NOMO-1 (cell line): ENCODE measurements around the gene ENO4.

Experiments
- DNase-seq, 2 experiments: peaks; one replicate each; lab custom pipeline; 2025; ENCODE audit not compliant: unreplicated experiment in 2 of 2; lab: John Stamatoyannopoulos, UW

ENO4 gene, protein sequence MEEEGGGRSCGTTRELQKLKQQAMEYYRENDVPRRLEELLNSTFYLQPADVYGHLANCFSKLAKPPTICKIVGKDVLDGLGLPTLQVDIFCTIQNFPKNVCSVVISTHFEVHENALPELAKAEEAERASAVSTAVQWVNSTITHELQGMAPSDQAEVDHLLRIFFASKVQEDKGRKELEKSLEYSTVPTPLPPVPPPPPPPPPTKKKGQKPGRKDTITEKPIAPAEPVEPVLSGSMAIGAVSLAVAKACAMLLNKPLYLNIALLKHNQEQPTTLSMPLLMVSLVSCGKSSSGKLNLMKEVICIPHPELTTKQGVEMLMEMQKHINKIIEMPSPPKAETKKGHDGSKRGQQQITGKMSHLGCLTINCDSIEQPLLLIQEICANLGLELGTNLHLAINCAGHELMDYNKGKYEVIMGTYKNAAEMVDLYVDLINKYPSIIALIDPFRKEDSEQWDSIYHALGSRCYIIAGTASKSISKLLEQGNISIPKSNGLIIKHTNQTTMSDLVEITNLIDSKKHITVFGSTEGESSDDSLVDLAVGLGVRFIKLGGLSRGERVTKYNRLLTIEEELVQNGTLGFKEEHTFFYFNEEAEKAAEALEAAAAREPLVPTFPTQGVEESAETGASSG

DNA sequence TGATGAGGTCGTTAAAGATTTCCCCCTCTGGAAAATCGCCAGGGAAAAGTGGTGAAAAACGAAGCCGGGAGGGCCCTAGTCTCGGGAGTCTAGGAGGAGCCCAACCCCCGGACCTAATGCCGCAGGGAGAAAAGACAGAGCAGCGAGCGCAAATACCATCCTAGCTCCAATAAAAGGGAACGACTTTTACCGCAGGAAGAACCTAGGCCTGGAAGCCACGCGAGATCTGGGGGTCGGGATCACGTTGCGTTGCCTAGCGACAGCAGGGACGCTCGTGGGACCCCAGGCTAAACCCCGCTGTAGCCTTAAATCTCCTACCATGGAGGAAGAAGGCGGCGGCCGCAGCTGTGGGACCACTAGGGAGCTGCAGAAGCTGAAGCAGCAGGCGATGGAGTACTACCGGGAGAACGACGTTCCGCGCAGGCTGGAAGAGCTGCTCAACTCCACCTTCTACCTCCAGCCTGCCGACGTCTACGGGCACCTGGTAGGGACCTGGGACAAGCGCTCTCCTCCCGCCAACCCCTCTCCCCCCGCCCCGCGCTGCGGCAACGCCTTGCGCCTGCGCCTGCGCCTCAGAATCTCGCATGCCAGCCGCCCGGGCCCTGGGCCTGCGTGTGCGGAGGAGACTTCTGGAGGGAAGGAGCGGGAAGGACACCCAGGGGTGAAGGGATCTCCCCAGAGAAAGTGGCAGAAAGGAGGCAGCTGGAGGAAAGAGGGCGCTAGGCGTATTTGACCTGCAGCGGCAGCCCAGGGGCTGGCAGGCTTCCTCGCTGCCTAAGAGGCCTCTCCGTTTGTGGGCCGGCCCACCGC is at the start of gene ENO4:
Gene ENO4, plus strand, starts transcription at position 252 of the 810 bp plus-strand sequence. Its CDS starts 68 bp downstream, at position 320.
- DNase-seq = no peak

DNA sequence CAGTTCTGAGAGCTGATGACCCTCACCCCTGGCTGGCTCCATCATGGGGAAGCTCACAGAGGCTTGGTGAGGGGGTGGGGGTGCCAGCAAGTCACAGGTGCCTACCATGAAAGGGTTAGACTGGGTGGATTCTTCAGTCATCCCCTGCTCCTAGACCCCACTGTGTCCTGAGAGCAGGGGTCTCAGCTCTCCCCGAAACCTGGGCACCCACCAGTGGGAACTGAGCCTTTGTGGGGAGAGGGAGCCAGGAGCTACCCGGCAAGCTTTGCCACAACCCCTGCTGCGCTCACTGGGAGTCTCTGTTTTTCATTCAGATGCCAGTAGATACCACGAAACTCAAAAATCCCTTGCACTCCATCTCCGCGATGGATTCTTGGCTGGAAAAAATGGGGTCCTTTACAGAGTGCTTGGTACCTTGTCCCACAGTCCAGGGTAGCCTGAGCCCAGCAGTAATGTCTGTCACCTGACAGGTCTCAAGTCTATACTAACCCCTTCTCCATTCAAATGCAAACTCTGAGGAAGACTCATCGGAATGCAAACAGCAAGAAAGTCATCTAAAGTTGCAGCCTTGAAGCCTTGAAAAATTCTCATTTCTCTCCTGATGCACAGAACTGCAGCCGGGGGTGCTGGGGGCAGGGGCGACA is 48.9 kb upstream of the ENO4 start:
- no peak for DNase-seq

DNA sequence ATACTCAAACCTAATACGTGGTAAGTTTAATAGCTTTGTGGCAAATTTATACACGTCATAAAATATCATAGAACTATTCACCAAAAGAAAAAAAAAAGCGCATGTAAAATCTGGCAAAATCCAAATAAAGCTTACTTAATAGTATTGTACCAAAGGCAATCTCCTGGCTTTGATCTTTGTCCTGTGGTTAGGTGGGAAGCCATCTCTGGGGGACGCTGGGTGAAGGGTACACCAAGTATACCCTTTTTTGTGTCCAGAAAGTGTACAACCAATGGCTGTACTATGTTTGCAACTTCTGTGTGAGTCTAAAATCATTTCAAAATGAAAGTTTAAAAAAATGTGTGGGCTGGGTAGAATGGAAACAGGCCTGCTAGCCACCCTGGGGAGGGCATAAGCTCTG is 47.6 kb upstream of the ENO4 start:
- DNase-seq = no peak

DNA sequence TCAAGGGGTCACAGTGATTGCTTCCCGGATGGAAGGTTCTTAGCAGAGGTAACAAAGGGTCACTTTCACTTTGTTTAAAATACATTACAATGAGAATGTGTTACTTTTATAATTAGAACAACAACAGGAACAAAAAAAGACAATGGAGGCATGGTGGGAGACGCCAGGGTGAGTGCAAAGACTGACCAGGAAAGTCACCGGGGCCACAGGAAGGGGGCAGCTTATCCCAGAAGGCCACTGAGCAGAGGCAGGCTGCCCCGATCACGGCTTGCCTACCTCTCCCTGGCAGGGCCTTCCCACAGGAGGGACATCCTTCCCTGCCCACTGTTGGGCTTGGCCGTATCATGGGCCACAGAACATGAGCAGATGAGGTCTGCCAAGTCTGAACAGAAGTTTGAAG is 46.8 kb upstream of the ENO4 start:
- no peak for DNase-seq

DNA sequence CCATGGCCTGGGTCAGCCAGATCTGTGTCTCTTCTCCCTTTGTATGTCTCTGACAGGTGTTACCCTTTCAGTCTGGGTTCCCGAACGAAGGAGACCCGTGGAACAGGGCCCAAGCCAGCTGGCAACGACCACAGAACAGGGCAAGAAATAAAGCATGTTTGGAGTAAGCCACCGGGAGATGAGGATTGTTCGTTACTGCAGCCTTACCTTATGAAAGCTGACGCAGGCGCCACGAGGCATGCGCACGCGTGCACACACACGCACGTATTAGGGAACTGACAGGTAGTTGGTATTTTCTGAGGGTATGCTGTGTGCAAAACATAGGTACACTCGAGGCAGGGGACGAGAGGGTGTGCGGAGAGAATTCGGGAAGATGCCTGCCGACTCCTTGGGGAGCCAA is 46.4 kb upstream of the ENO4 start:
- no peak for DNase-seq

DNA sequence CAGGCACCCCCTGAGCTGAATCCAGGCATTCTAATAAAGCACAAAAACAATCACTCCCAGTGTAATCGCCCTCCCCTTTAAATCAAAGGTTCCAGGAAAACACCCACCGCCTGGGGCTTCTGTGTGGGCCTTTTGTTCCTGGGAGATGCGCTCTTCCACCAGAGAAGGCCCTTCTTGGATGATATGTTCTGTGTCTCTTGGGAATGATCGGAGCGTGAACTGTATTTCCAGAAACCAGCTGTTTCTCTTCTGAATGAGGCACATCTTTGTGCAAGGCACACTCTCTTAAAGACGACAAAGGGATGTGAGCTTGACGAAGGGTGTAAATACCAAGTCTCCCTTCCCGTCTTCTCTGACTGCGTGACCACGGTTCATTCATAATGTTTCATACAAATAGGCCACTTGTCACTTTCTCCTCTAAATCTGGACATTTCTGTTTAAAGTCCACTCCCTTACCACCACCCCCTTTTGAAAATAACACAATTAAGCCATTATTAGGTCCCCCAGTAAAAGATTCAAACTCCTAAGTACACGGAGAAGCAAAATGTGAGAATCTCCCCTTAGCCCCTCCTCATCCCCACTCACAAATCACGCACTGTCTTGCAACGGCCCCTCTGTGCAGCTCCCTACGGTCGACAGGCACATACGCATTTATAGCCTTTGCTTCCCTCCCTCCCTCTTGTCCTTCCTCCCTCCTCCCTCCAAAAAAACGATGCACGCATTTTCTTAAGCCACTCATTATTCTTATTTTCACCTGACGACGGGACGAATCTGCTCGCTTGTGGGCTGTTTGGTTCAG is 45.6 kb upstream of the ENO4 start:
- DNase-seq = no peak

DNA sequence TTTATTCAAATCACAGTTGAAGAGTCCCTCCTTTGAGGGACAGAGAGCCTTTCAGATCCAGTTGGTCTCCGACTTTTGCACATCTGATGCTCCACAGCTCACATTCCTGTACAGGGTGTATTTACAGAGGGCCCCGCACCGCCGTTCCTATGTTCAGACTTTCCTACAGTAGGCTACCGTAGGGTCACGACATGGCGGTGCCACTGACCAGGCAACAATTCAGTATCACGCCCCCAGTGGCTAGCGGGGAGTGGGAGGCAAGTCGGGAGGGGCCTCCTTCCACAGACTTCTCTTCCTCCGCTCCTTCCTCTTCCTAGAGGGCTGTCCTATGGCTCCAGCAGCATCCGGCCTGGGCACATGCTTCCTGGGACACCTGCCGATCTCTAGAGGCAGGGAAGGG is 40.6 kb upstream of the ENO4 start:
- no peak for DNase-seq

DNA sequence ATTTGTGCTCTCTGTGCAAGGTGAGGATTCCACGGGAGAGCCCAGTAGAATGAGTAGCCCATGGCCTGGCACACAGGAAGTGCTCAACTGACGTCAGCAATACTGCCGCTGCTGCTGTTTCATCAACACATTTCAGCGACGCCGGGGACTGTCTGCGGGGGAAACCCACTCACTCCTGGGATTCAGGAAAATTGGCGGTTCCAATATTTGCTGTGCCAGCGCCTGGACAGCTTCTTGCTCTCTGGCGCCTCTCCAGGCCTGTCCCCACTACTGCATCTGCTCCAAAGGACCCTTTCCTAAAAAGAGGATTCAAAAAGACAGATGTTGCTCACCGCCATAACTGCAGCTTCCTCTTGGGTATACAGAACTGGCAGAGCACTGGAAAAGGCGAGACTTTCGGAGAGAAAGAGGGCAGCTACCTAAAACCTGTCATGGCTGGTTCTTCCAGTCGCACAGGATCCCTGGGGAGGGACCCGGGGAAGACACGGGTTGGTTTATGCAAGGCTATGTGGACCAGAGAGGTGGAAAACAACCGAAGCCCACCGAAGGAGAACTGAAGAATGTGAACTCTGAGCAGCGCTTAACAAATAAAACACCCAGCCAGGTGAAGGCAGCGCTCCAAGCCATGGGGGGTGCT is 39.7 kb upstream of the ENO4 start:
- no peak for DNase-seq

DNA sequence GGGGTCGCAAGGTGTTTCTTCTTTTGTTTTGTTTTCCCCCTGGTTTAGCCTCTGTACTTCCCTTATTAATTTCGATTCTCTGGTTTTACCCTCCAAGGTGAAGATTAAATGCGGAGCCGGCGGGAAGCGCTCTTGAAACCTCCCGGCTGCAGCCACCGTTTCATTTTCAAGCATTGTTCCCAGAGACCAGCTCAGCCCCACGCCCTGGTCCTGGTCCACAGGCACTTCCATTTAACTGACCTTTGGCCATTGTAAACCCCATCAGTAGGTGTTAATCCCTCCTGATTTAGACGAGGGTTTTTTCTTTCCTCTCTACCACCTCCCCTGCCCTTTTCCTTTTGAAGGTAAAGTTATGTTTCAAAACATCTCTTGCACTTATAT is 39.2 kb upstream of the ENO4 start:
- no peak for DNase-seq

DNA sequence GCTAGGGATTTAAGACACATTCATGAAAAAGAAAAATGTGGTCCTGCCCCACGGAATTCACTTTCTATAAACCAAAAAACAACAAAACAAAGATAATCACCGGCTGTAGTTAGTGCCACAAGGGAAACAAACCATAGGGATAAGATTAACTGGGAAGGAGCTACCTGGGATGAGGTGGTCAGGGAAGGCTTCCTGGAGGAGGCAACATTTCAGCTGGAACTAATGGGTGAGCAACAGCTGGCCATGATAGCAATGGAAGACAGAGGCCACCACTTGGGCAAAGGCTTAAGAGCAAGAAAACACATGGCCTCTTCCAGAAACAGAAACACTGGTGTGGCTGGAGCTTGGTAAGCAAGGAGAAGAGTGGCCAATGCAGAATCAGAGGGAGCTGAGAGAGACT is 38.4 kb upstream of the ENO4 start:
- DNase-seq = no peak

DNA sequence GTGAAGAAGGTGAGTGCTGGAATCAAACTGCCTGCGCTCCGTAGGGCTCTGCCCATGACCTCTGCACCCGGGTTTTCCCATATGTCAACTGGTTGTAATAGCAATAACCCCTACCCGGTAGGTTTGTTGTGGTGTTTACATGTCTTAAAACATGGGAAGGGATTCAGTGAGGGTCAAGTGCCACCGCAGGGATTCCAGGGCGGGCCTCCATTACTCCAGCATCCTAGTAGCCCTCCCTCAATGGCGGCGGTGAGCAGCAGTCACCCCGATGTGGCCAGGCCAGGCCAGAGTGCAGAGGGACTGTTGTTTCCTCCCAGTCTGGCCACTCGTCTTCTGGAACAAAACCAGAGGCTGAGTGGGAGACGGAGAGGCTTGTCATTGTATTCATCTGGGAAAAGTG is 37.6 kb upstream of the ENO4 start:
- no peak for DNase-seq

DNA sequence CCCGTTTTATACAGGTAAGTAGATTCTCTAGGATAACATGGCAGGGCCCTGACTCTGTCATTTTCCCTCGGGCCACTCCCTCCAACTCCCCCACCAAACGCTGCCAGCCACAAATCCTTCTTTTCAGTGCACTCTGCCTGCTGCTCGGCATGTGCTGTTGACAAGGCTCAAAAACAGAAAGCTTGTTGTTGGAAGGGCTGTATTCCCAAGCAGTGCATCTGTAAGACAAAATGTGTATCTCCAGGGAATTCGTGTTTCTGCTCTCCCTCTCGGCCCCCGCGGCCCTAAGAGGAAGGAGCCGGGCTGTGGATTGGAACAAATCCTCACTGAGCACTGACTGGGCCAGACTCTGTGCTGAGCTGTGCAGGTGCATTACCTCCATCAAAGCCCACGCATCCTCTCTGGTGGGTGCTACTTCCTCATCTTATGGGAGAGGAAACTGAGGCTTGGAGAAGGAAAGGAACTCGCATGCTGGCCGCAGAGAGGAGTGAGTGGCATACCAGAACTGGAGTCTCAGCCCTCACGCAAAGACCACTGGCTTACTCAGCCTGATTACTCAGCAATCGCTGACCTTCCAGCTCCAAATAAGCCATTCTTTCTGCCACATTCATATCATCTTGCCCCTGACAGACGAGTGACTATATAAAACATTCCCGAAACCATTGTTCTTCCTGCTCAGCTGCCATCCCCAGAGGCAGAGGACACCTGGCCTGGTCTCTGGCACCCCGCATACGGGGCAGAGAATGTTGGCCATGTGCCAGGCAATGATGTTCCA is 33.5 kb upstream of the ENO4 start:
- DNase-seq = no peak

DNA sequence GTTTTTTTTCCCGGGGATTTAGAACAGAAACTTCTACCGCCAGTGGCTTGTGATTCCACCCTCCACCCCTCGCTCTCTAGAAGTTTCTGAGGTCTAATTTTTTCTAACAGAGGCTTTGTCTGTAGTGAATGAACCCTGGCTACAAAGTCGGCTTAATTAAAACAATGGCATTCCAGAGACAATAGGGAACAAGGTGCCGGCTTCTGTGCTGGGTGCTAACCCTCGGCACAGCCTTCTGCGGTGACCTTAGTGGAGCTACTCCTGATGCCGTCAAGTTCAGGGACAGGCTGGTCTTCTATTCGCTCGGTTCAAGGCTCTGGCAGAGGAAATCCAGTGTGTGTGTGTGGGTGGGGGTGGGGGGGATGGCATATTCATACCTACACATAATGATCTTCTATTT is 32.1 kb upstream of the ENO4 start:
- DNase-seq = no peak

DNA sequence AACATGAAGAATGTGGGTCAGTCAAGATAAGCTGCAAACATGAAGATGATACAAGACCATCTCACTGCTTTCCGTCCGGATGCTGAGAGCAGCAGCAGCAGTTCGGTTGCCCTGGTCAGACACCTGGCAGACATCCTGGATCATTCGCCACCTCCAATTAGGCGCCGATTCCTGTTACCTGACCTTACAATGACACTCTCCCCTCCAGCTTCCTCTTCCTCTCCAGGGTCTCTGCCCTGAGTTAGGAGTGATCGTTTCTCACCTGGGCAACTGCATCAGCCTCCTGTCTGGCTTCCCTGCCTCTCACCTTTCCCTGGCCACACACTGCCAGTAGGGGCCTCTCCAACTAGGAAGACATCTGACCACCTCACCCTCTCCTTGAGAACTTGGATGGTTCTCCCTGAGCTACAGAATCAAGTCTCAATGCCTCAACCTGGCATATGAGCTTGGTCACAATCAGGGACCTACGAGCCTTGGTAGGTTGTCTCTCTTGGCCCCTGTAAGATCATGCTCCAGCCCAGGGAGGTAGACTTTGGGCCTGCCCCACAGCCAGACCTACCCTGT is 31.4 kb upstream of the ENO4 start:
- no peak for DNase-seq

DNA sequence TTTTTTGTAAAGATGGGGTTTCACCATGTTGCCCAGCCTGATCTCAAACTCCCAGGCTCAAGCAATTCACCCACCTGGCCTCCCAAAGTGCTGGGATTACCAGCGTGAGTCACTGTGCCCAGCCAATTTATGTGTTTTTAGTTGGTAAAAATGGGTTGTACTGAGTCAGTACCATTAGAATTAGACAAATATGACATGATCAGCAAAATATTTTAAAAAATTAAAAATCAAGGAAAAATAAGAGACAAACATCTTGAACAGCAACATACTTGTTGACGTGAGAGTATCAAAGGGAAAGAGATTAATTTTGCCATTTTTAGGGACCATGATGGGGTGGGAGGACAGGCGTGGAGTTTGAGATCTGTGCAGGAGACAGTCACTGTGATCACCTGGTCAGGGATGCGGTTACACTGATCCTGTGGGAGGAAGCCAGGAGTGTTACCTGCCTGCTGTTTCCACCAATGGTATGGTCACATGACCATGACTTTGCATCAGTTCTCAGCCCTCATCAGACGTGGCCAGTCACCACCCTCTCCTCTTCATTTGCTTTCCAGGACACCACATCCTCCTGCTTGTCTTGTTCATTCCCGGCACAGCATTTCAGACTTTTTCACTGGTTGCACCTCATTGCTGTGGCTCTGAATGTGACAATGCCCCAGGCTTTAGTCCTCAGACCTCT is 29.2 kb upstream of the ENO4 start:
- DNase-seq = no peak

DNA sequence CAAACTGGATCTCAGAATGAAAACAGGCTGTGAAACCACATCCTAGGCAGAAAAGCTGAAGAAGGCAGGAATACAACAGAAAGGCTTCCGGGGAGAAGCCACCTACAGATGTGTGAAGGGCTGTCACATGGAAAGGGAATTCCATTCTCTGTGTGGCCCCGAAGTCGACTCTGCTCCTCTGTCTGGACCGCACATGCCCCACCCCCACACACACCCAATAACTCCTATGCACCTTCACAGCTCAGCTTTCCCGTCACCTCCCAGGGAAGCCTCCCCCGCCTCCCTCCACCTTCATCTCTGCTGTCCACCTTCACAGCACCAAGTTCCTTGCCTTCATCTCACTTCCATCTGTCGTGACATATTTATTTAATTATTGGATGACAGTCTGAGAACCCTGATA is 23.4 kb upstream of the ENO4 start:
- DNase-seq = no peak

DNA sequence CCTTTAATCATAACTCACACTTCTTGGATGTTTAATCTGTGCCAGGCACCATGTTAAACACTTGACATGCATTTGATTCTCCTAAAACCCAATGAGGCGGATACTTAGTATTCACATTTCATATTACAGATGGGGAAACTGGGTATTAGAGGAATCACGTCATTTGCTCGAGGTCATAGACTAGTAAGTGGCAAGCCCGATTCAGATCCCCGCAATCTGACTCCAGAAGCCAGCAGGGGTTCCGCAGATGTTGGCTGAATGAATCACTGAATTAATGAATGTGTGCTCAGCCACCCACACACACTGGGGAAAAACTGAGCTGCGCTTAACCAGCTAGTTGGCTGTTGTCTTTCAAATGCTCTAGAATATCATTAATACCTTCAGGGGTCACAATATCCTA is 22.5 kb upstream of the ENO4 start:
- DNase-seq = no peak

DNA sequence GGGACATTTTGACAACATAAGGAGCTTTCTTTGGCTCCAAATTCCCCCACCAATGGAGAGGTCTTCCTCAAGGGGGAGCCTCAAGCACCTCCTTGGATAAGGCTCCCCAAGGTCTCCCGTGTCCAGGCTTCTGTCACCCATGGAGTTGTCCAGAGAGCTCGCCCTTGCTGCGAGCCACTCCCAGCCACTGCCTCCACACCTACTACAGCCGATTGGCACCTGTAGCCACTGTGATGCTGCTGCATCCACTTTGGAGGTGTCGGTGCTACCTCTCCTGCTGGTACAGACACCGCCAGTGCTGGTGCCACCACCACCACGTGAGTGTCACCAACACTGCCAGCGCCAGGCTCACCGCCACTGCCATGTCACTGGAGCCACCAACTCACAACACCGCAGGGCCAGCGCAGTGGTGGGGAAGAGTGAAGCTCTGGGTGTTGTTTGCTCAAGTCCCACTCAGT is 22.1 kb upstream of the ENO4 start:
- DNase-seq = no peak
